HEK293 (cell line): Measurements from ENCODE around the gene SLC25A41.

ENCODE experiments used
- CTCF ChIA-PET: fragments of 350-600 bp; formaldehyde crosslinking; extraction: SDS; loops from one replicate; lab custom pipeline; 2021; ENCODE audit warnings: antibody characterized with exemption; lab: Yijun Ruan, JAX
- POLR2A ChIA-PET: fragments of 300-600 bp; formaldehyde crosslinking; extraction: SDS; loops from one replicate; lab custom pipeline; 2020; ENCODE audit warnings: antibody characterized with exemption, inconsistent platforms; lab: Yijun Ruan, JAX
- H3K27ac ChIP-seq: fragments of 200-500 bp; sonication (Bioruptor generic); 2 replicates; pipeline ENCODE4 v1.5.1; 2014; ENCODE audit warnings: low read depth, low read length, control low read depth, inconsistent platforms; ENCODE audit errors: extremely low read depth
- H3K36me3 ChIP-seq, 2 experiments: fragments of 200-500 bp in 1 of 2; sonication (Bioruptor generic) in 1 of 2; 1 replicate in 1 of 2; 2 replicates in 1 of 2; pipeline ENCODE4 v1.5.1; 2014 to 2017; ENCODE audit warnings: inconsistent platforms in 2 of 2, low read length in 2 of 2; ENCODE audit not compliant: control insufficient read depth in 2 of 2, insufficient read depth in 1 of 2
- H3K4me1 ChIP-seq: fragments of 200-500 bp; sonication (Bioruptor generic); 2 replicates; pipeline ENCODE4 v1.5.1; 2014; ENCODE audit warnings: mild to moderate bottlenecking, low read length, inconsistent platforms; ENCODE audit not compliant: control insufficient read depth, insufficient read depth
- H3K4me3 ChIP-seq: 2 replicates; pipeline ENCODE4 v1.5.1; 2011; ENCODE audit warnings: low read depth, mild to moderate bottlenecking, control low read depth, low read length, moderate library complexity
- H3K9me3 ChIP-seq: fragments of 200-500 bp; sonication (Bioruptor generic); 2 replicates; pipeline ENCODE4 v1.5.1; 2014; ENCODE audit warnings: low read depth, low read length, inconsistent platforms; ENCODE audit not compliant: control insufficient read depth, insufficient read depth
- EGR2 ChIP-seq: fragments of 450-650 bp; formaldehyde crosslinking; IDR thresholded peaks from 2 replicates; pipeline ENCODE4 v1.5.1; 2016; ENCODE audit warnings: low read depth, missing biosample characterization, missing genetic modification characterization
- HIC1 ChIP-seq: fragments of 450-650 bp; formaldehyde crosslinking; IDR thresholded peaks from 2 replicates; pipeline ENCODE4 v1.5.1; 2016; ENCODE audit warnings: missing biosample characterization, missing genetic modification characterization
- HOXA7 ChIP-seq: sonication (generic); formaldehyde crosslinking; IDR thresholded peaks from 2 replicates; pipeline ENCODE4 v1.8.1; 2022; ENCODE audit warnings: missing genetic modification reagents, borderline replicate concordance
- SP3 ChIP-seq: fragments of 450-650 bp; formaldehyde crosslinking; IDR thresholded peaks from 2 replicates; pipeline ENCODE4 v1.5.1; 2016; ENCODE audit warnings: missing biosample characterization, missing genetic modification characterization
- SP7 ChIP-seq: fragments of 450-650 bp; formaldehyde crosslinking; IDR thresholded peaks from 2 replicates; pipeline ENCODE4 v1.5.1; 2016; ENCODE audit warnings: missing biosample characterization, missing genetic modification characterization
- TCF7L2 ChIP-seq: IDR thresholded peaks from 2 replicates; pipeline ENCODE4 v1.6.1; 2011; ENCODE audit warnings: low read depth, mild to moderate bottlenecking, inconsistent platforms, low read length, moderate library complexity, borderline replicate concordance
- ZBTB17 ChIP-seq: fragments of 450-650 bp; formaldehyde crosslinking; IDR thresholded peaks from 2 replicates; pipeline ENCODE4 v1.5.1; 2016; ENCODE audit warnings: missing biosample characterization, missing genetic modification characterization
- ZEB2 ChIP-seq: fragments of 450-650 bp; formaldehyde crosslinking; IDR thresholded peaks from 2 replicates; pipeline ENCODE4 v1.5.1; 2016; ENCODE audit warnings: missing biosample characterization, missing genetic modification characterization
- ZNF121 ChIP-seq: fragments of 450-650 bp; formaldehyde crosslinking; IDR thresholded peaks from 2 replicates; pipeline ENCODE4 v1.5.1; 2016; ENCODE audit warnings: missing biosample characterization, missing genetic modification characterization
- ZNF26 ChIP-seq: fragments of 450-650 bp; formaldehyde crosslinking; IDR thresholded peaks from 2 replicates; pipeline ENCODE4 v1.5.1; 2016; ENCODE audit warnings: missing biosample characterization, missing genetic modification characterization
- ZNF335 ChIP-seq: fragments of 450-650 bp; formaldehyde crosslinking; conservative IDR thresholded peaks from 2 replicates; pipeline ENCODE4 v1.5.1; 2016; ENCODE audit warnings: missing biosample characterization, missing genetic modification characterization
- ZNF366 ChIP-seq: fragments of 450-650 bp; formaldehyde crosslinking; conservative IDR thresholded peaks from 2 replicates; pipeline ENCODE4 v1.5.1; 2016; ENCODE audit warnings: missing biosample characterization, missing genetic modification characterization
- ZNF37A ChIP-seq: fragments of 450-650 bp; IDR thresholded peaks from 2 replicates; pipeline ENCODE4 v1.5.1; 2018; ENCODE audit warnings: missing biosample characterization, missing genetic modification characterization
- ZNF571 ChIP-seq: fragments of 450-650 bp; formaldehyde crosslinking; IDR thresholded peaks from 2 replicates; pipeline ENCODE4 v1.5.0; 2017; ENCODE audit warnings: missing biosample characterization, missing genetic modification characterization
- ZNF610 ChIP-seq: fragments of 450-650 bp; formaldehyde crosslinking; IDR thresholded peaks from 2 replicates; pipeline ENCODE4 v1.5.1; 2016; ENCODE audit warnings: missing biosample characterization, missing genetic modification characterization, borderline replicate concordance
- ZNF670 ChIP-seq: fragments of 450-650 bp; formaldehyde crosslinking; IDR thresholded peaks from 2 replicates; pipeline ENCODE4 v1.5.1; 2016; ENCODE audit warnings: missing biosample characterization, missing genetic modification characterization, low read depth
- ZNF777 ChIP-seq: fragments of 450-650 bp; formaldehyde crosslinking; IDR thresholded peaks from 2 replicates; pipeline ENCODE4 v1.5.1; 2017; ENCODE audit warnings: missing biosample characterization, missing genetic modification characterization, borderline replicate concordance
- ZNF785 ChIP-seq: fragments of 450-650 bp; formaldehyde crosslinking; IDR thresholded peaks from 2 replicates; pipeline ENCODE4 v1.5.1; 2016; ENCODE audit warnings: missing biosample characterization, missing genetic modification characterization
- TF ChIP-seq, protein P1 (sequence below): fragments of 450-650 bp; formaldehyde crosslinking; IDR thresholded peaks from 2 replicates; pipeline ENCODE4 v1.5.1; 2016; ENCODE audit warnings: missing biosample characterization, missing genetic modification characterization

The SLC25A41 gene

DNA sequence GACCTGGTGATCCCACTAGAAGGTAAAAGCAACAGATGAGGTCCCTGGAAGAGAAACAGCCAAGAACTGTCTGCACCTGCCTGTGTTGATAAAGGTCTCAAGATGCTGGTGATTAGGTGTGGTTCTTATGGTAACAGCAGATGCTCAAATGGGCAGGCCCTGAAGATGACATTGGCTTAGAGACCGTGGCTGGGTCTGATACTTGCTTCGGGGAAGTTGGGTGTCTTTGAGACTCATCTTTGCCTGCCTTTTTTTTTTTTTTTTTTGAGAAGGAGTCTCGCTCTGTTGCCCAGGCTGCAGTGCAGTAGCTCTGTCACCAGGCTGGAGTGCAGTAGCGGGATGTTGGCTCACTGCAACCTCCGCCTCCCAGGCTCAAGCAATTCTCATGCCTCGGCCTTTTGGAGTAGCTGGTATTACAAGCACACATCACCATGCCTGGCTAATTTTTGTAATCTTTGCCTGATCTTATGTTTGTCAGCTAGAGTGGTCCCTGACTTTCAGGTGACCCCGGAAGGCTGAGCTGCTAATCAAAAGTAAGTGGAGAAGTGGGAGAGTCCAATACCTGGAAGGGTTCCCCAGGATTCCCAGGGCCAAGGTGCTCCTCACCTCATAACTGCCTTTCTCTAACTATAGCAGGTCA, 18.1 kb upstream of the SLC25A41 start:
- H3K36me3 ChIP-seq = peaks cover 0 to 61% of the 10 kb centered on the region in 2 experiments; a peak in 2 of 3 replicates
- no peak overlapping the region for H3K27ac ChIP-seq
- no peaks in the 10 kb centered on the region for H3K9me3 ChIP-seq
- TF ChIP-seq HOXA7 (no peak), SP3 (no peak), ZNF121 (tag by site-specific recombination) (no peak), SP7 (tag by site-specific recombination) (no peak), ZNF610 (no peak), ZNF37A (tag by site-specific recombination) (no peak), ZNF335 (no peak), ZEB2 (no peak), ZNF777 (tag by site-specific recombination) (no peak), ZNF571 (tag by site-specific recombination) (no peak), ZNF670 (tag by site-specific recombination) (no peak), HIC1 (no peak), TCF7L2 (no peak), ZNF366 (no peak)
- TF ChIP-seq, protein P1, sequence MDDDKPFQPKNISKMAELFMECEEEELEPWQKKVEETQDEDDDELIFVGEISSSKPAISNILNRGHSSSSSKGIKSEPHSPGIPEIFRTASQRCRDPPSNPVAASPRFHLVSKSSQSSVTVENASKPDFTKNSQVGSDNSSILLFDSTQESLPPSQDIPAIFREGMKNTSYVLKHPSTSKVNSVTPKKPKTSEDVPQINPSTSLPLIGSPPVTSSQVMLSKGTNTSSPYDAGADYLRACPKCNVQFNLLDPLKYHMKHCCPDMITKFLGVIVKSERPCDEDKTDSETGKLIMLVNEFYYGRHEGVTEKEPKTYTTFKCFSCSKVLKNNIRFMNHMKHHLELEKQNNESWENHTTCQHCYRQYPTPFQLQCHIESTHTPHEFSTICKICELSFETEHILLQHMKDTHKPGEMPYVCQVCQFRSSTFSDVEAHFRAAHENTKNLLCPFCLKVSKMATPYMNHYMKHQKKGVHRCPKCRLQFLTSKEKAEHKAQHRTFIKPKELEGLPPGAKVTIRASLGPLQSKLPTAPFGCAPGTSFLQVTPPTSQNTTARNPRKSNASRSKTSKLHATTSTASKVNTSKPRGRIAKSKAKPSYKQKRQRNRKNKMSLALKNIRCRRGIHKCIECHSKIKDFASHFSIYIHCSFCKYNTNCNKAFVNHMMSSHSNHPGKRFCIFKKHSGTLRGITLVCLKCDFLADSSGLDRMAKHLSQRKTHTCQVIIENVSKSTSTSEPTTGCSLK (tag by site-specific recombination) = no peak
- H3K4me3 ChIP-seq = no peak overlapping the region
- POLR2A ChIA-PET = interaction anchor here (0.6 kb wide), 1 partner anchor 201 kb away, joined by 3 read pairs; no protein-coding TSS in a partner anchor
- CTCF ChIA-PET = no interaction called here
- no peaks in the 10 kb centered on the region for H3K4me1 ChIP-seq

DNA sequence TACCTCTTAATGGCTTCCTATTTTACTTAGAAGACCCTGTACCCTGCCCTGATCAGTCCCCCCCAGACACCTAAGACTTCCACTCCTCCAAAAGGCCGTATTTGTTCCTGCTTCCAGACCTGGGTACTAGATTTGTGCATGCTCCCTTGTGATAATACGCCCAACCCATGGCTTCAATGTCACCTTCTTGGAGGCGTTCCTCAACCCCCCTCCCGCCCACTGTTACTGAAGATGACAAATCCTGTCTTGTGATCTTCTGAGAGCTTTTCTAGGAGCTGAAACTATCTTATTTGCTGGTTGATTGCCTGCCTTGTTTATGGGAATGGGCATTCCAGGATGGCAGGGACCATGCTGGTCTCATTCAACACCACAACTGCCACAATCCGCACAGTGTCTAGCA, 16.6 kb upstream of the SLC25A41 start:
- Histone ChIP-seq H3K4me3 (no peak overlapping the region), H3K4me1 (no peaks in the 10 kb centered on the region), H3K27ac (no peak overlapping the region), H3K9me3 (no peaks in the 10 kb centered on the region), H3K36me3 (peaks cover 0 to 53% of the 10 kb centered on the region in 2 experiments; a peak in 2 of 3 replicates)
- POLR2A ChIA-PET = interaction anchor here (0.6 kb wide), 1 partner anchor 118 kb away, joined by 3 read pairs; no protein-coding TSS in a partner anchor
- CTCF ChIA-PET = interaction anchor here (0.6 kb wide), 1 partner anchor 165 kb away, joined by 3 read pairs; no protein-coding TSS in a partner anchor
- TF ChIP-seq EGR2 (tag by site-specific recombination) (peak; percentile 37; the same call in 1 of the 2 replicates), ZNF26 (tag by site-specific recombination) (no peak)

GRCh38 chr19:6448045-6448444, 14.5 kb upstream of the SLC25A41 start:
- CTCF ChIA-PET = no interaction called here
- Histone ChIP-seq H3K36me3 (peaks cover 0 to 32% of the 10 kb centered on the region in 2 experiments; a peak in 2 of 3 replicates), H3K9me3 (no peaks in the 10 kb centered on the region), H3K4me3 (no peak overlapping the region), H3K27ac (no peak overlapping the region), H3K4me1 (no peaks in the 10 kb centered on the region)
- POLR2A ChIA-PET = no interaction called here
- TF ChIP-seq ZBTB17 (tag by site-specific recombination) (peak; percentile 62; the same call in 1 of the 2 replicates), ZNF785 (tag by site-specific recombination) (no peak)
